Neural progenitor cell (in vitro differentiated cells): ENCODE measurements around the gene DDX28.

Experiments used
- CTCF ChIP-seq: fragments of 200-600 bp; sonication (generic); IDR thresholded peaks from 2 replicates; pipeline ENCODE4 v1.5.1; 2017; ENCODE audit warnings: antibody characterized with exemption, mild to moderate bottlenecking
- EZH2 ChIP-seq: fragments of 200-600 bp; sonication (generic); IDR thresholded peaks from 2 replicates; pipeline ENCODE4 v1.6.1; 2017; ENCODE audit warnings: antibody characterized with exemption, mild to moderate bottlenecking, moderate library complexity

- no peak for TF ChIP-seq CTCF
- TF ChIP-seq EZH2, result no peak
Measured at GRCh38 chr16:68062910-68063393, 39.9 kb upstream of the DDX28 start.
